A549 (cell line): ENCODE results near the gene TBC1D2B. TPM values are rescaled to one million over a fixed set of nuclear protein-coding genes. Genes with fewer than 3 reads are reported as not detected.
A peak's percentile ranks its signal among the peaks of the same experiment; 100 is the strongest.
"Not testable (repeated sequence)": the region's sequence is repeated elsewhere in the genome, so short reads cannot be mapped to it uniquely, and the experiment has no call there.

ENCODE experiments used
- ATAC-seq, 2 experiments: fragments of 200-7000 bp in 1 of 2; fragments of >200 bp in 1 of 2; cut with Nextera tagmentation in 1 of 2; cut with Tn5 transposase in 1 of 2; 3 replicates each; pipeline versions ENCODE4 v1.8.0 to v1.9.1; 2018 to 2020; ENCODE audit warnings: mild to moderate bottlenecking in 1 of 2, moderate library complexity in 1 of 2
- CTCF ChIA-PET: fragments of 300-600 bp; sonication (Branson Sonifier 250); formaldehyde crosslinking; extraction: SDS; loops from one replicate; lab custom pipeline; 2021; ENCODE audit warnings: antibody characterized with exemption, inconsistent platforms; lab: Yijun Ruan, JAX
- POLR2A ChIA-PET: fragments of 350-600 bp; formaldehyde crosslinking; extraction: SDS; loops from one replicate; lab custom pipeline; 2021; ENCODE audit warnings: antibody characterized with exemption, inconsistent platforms; lab: Yijun Ruan, JAX
- DNase-seq, 2 experiments: peaks; one replicate each; pipeline versions ENCODE4 v3.0.0 to v3.0.0-alpha.2; 2011 to 2016; ENCODE audit warnings: low read depth in 1 of 2, low spot score in 1 of 2
- FAIRE-seq: peaks from 2 replicates; lab custom pipeline; 2011; peaks lifted over from hg19 to GRCh38; lab: Jason Lieb, UNC
- H3K27ac ChIP-seq, 2 experiments: fragments of >200 bp; sonication (Bioruptor Twin); formaldehyde crosslinking; 3 replicates each; pipeline ENCODE4 v1.5.1; 2016 to 2017
- H3K4me1 ChIP-seq: fragments of >200 bp; sonication (Bioruptor Twin); formaldehyde crosslinking; 3 replicates; pipeline ENCODE4 v1.6.1; 2016
- H3K4me2 ChIP-seq: fragments of >200 bp; sonication (Bioruptor Twin); formaldehyde crosslinking; 3 replicates; pipeline ENCODE4 v1.6.1; 2016
- H3K4me3 ChIP-seq: fragments of >200 bp; sonication (Bioruptor Twin); formaldehyde crosslinking; 3 replicates; pipeline ENCODE4 v1.5.1; 2016
- H3K9me3 ChIP-seq: fragments of >200 bp; sonication (Bioruptor Twin); formaldehyde crosslinking; 3 replicates; pipeline ENCODE4 v1.6.1; 2016
- CEBPB ChIP-seq, 2 experiments: fragments of >200 bp in 1 of 2; sonication (Bioruptor Twin) in 1 of 2; formaldehyde crosslinking in 1 of 2; IDR thresholded peaks; 2 replicates each; pipeline ENCODE4 v1.6.1; 2012 to 2016
- EHF ChIP-seq: fragments of 250-450 bp; sonication (Bioruptor Pico); IDR thresholded peaks from 2 replicates; pipeline ENCODE4 v1.5.0; 2020; ENCODE audit warnings: mild to moderate bottlenecking
- EHMT2 ChIP-seq: fragments of 200-600 bp; sonication (generic); IDR thresholded peaks from 2 replicates; pipeline ENCODE4 v1.6.1; 2016; ENCODE audit warnings: antibody characterized with exemption, low read depth, mild to moderate bottlenecking, moderate library complexity
- HEYL ChIP-seq: fragments of 250-450 bp; sonication (Bioruptor Pico); IDR thresholded peaks from 2 replicates; pipeline ENCODE4 v1.8.0; 2021; ENCODE audit warnings: mild to moderate bottlenecking, moderate library complexity
- HOXB5 ChIP-seq: fragments of 250-450 bp; sonication (Bioruptor Pico); IDR thresholded peaks from 2 replicates; pipeline ENCODE4 v1.5.0; 2020; ENCODE audit warnings: mild to moderate bottlenecking, moderate library complexity
- RFX5 ChIP-seq: fragments of 450-650 bp; IDR thresholded peaks from 2 replicates; pipeline ENCODE4 v1.7.1; 2014; ENCODE audit warnings: antibody characterized with exemption, mild to moderate bottlenecking, moderate library complexity
- WGBS: methylation state at CpG from one replicate; pipeline ENCODE4 v1.1.6; 2017; ENCODE audit errors: missing lambda C conversion rate; 5-methylcytosine and 5-hydroxymethylcytosine counted together
- polyA plus RNA-seq, 4 experiments: library from polyadenylated mRNA; depleted of rRNA in 3 of 4; stranded (reverse); fragments of >200 nt; fragmentation: RNase III in 1 of 4; extraction: RNeasy Plus Mini Kit Qiagen cat#74134 plus additional on column Dnase treatment in 1 of 4; gene quantifications; 2 replicates in 3 of 4; 3 replicates in 1 of 4; pipeline ENCODE4 v1.2.3, GENCODE V29; 2011 to 2017
- small RNA-seq, 6 experiments: library from RNA; depleted of rRNA; stranded (forward); fragments of <200 nt; gene quantifications; one replicate each; pipeline ENCODE3, GENCODE V24; 2012
- TF ChIP-seq, protein P1 (sequence below): fragments of >200 bp; sonication (Bioruptor Twin); formaldehyde crosslinking; IDR thresholded peaks from 2 replicates; pipeline ENCODE4 v1.6.1; 2016

Gene TBC1D2B
- polyA plus RNA-seq, 2 of the 4 experiments (the other 2 are of a cell fraction) = 13.6 to 13.9 TPM

DNA sequence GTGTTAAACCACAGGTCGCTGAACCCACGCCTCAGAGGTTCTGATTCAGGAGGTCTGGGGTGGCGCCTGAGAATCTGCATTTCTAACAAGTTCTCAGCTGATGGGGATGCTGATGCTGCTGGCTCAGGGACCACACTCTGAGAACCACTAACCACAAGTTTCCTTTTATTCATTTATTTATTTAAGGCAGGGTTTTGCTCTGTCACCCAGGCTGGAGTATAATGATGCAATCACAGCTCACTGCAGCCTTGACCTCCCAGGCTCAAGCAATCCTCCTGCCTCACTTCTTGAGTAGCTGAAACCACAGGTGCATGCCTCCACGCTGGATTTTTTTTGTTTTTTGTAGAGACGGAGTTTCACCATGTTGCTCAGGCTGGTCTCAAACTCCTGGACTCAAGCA lies 123.6 kb downstream of the TBC1D2B start:
- CTCF ChIA-PET = interaction anchor here (6.1 to 7.1 kb wide), 2 partner anchors 13 to 155 kb away, joined by 51 to 206 read pairs; no protein-coding TSS in a partner anchor
- H3K4me1 ChIP-seq, H3K4me2 ChIP-seq, H3K4me3 ChIP-seq, FAIRE-seq, ATAC-seq, POLR2A ChIA-PET, H3K9me3 ChIP-seq, DNase-seq: not testable (repeated sequence)
- TF ChIP-seq CEBPB (IDR thresholded peaks at IDR 0.05) = peak in 1 of 2 experiments; percentile 38; a peak in 1 of 4 replicates
- 0 out of 6 replicates have a peak overlapping the region, but pooled peaks of 1 of the 2 experiments have one; percentile 42 for H3K27ac ChIP-seq
- WGBS = 47% methylated on average over 5 of the region's 5 CpGs

DNA sequence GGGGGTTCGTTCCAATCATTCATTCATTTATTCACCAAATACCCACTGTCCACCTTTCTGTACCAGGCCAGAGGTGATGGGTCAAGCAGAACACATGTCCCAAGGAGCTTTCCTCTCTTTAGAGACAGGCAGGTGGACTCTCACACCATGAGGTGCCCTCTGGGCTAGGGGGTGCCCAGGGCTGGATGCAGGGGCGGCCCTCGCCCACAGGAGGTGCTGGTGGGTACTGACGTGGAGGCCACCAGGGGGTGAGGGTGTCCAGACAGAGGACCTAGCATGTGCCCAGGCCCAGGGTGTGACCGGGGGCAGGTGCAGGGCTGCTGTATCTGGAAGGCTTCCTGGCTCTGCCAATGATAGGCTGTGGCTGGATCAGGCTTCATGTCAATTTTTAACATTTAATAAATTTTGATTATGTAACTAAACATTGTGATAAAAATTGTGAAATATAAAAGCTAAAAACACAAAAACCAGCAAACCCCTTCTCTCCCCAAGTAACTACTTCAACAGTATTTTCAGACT lies 124.5 kb downstream of the TBC1D2B start:
- FAIRE-seq, H3K9me3 ChIP-seq, H3K4me2 ChIP-seq, CTCF ChIA-PET, H3K4me3 ChIP-seq, POLR2A ChIA-PET, H3K4me1 ChIP-seq, H3K27ac ChIP-seq: not testable (repeated sequence)
- ATAC-seq = peak; percentile 87 to 88
- 41% methylated on average over 5 of the region's 5 CpGs for WGBS
- peak in 1 of 2 experiments; percentile 32 for DNase-seq

DNA sequence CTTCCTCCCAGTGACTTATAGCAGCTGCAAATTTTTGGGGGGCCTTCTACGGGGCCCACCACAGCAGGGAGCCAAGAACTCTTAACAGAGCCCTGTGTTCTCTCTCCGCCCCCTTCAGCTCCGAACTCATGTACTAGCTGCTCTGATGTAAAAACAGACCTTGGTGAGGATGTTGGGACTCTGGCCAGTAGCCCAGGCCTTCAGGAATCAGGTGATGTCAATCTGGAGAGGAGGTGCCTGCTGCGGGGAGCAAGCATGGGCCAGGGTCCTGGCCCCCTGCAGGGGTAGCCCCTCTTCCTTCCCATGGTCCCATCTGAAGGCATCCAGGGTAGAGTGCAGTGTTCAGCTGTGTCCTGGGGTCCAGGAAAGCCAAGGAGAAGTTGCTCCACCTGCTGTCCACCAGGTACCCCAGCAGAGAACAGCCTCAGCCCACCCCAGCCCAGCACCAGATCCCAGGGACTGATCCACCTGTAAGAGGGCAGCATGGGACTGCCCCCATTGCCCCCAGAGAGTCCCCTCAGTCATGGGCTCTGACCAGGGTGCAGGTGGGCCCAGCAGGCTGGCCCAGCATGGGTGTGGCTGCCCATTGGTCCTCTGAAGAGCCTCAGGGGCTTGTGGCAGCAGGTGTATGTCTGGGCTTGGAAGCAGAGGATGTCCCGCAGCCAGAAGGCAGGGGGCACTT lies 126.3 kb downstream of the TBC1D2B start:
- DNase-seq, H3K4me1 ChIP-seq, CTCF ChIA-PET, POLR2A ChIA-PET, H3K27ac ChIP-seq, FAIRE-seq, H3K4me2 ChIP-seq, H3K9me3 ChIP-seq, H3K4me3 ChIP-seq: not testable (repeated sequence)
- ATAC-seq = peak in 1 of 2 experiments; percentile 36; a peak in 3 of 6 replicates
- 69% methylated on average over 4 of the region's 5 CpGs for WGBS

DNA sequence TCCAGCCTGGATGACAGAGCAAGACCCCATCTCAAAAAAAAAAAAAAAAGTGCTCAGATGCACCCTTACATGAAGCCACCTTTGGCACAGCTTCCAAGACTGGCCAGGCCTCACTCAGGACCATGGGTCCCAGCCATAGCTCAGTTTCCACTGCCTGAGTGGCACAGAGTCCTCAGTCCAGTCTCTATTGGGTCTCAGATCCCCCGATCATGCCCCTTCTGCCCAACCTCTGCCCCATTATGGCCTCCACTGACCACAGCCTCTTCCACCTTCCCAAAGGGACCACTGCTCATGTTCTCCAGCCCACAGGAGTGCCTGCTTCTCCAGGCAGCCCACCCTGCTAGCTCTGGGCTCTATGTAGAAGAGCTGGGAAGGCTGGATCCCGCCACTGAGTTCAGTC lies 127.0 kb downstream of the TBC1D2B start:
- ATAC-seq, POLR2A ChIA-PET, H3K4me1 ChIP-seq, CTCF ChIA-PET, FAIRE-seq, DNase-seq, H3K9me3 ChIP-seq, H3K4me3 ChIP-seq, H3K27ac ChIP-seq, H3K4me2 ChIP-seq: not testable (repeated sequence)
- WGBS = 93% methylated on average over 1 of the region's 2 CpGs

DNA sequence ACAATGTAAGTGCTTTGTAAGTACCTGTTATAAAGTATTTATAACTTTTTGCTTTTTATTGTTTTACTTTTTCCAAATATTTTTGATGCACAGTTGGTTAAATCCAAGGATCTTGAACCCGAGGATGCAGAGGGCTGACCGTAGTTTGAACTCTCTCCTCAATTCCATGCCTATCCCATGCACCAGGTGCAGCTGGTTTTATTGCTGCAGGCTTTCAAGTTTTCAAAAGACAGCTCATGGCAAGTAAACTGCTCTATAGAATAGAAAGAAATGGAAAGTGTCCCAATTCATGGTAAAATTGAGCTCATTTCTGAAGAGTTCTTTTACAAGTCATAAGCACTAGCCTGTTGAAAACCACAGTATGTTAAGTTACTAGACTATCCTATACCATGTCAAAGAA lies 131.9 kb downstream of the TBC1D2B start:
- no peak for DNase-seq
- TF ChIP-seq HEYL (no peak), HOXB5 (no peak), RFX5 (no peak), EHF (CRISPR knock-in tag) (no peak), EHMT2 (no peak)
- TF ChIP-seq, protein P1, sequence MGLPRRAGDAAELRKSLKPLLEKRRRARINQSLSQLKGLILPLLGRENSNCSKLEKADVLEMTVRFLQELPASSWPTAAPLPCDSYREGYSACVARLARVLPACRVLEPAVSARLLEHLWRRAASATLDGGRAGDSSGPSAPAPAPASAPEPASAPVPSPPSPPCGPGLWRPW = no peak
- TF ChIP-seq, all 56 proteins: peak for 0
- Histone ChIP-seq H3K27ac (no peak overlapping the region), H3K4me2 (no peak overlapping the region), H3K9me3 (no peaks in the 10 kb centered on the region), H3K4me3 (no peak overlapping the region), H3K4me1 (no peaks in the 10 kb centered on the region)
- WGBS = 54% methylated on average over 2 of the region's 2 CpGs
- ATAC-seq (no peak), FAIRE-seq (no peak)
- ChIA-PET CTCF (interaction anchor here (1.0 kb wide), 1 partner anchor 35 kb away, joined by 3 read pairs; no protein-coding TSS in a partner anchor), POLR2A (no interaction called here)

Small RNA genes within 50 kb of the gene (small RNA-seq; reads per million reads assigned to genes)
- 0 reads per million in 6 experiments for gene RF00092

Other genes with a start within 250 kb of the TBC1D2B start
- gene SH2D7, start 14.8 kb upstream of the TBC1D2B start, polyA plus RNA-seq (2011; rRNA removed) = not detected in 2 replicates
- not detected in 3 replicates for gene SH2D7, start 14.8 kb upstream of the TBC1D2B start, polyA plus RNA-seq (2017; fragmentation: RNase III; extraction: RNeasy Plus Mini Kit Qiagen cat#74134 plus additional on column Dnase treatment)
- gene CIB2, start 53.7 kb upstream of the TBC1D2B start, polyA plus RNA-seq (2011; rRNA removed) = 16.4 and 21.2 TPM in 2 replicates
- gene CIB2, start 53.7 kb upstream of the TBC1D2B start, polyA plus RNA-seq (2017; fragmentation: RNase III; extraction: RNeasy Plus Mini Kit Qiagen cat#74134 plus additional on column Dnase treatment) = 21.6 to 26.7 TPM (median 25.3 TPM) in 3 replicates
- gene IDH3A, start 71.7 kb upstream of the TBC1D2B start, polyA plus RNA-seq (2011; rRNA removed) = 148 and 149 TPM in 2 replicates
- 78.3 to 92.0 TPM (median 85.6 TPM) in 3 replicates for gene IDH3A, start 71.7 kb upstream of the TBC1D2B start, polyA plus RNA-seq (2017; fragmentation: RNase III; extraction: RNeasy Plus Mini Kit Qiagen cat#74134 plus additional on column Dnase treatment)
- 0.16 and 0.21 TPM in 2 replicates for gene ACSBG1, start 156.9 kb upstream of the TBC1D2B start, polyA plus RNA-seq (2011; rRNA removed)
- gene ACSBG1, start 156.9 kb upstream of the TBC1D2B start, polyA plus RNA-seq (2017; fragmentation: RNase III; extraction: RNeasy Plus Mini Kit Qiagen cat#74134 plus additional on column Dnase treatment) = 0.03 to 0.15 TPM (median 0.05 TPM) in 3 replicates
- gene DNAJA4, start 186.9 kb upstream of the TBC1D2B start, polyA plus RNA-seq (2011; rRNA removed) = 0.13 and 0.25 TPM in 2 replicates
- gene DNAJA4, start 186.9 kb upstream of the TBC1D2B start, polyA plus RNA-seq (2017; fragmentation: RNase III; extraction: RNeasy Plus Mini Kit Qiagen cat#74134 plus additional on column Dnase treatment) = 0.05 to 0.07 TPM in 2 of 3 replicates, not detected in the other
- 162 and 177 TPM in 2 replicates for gene SKIC8, start 221.9 kb upstream of the TBC1D2B start, polyA plus RNA-seq (2011; rRNA removed)
- gene SKIC8, start 221.9 kb upstream of the TBC1D2B start, polyA plus RNA-seq (2017; fragmentation: RNase III; extraction: RNeasy Plus Mini Kit Qiagen cat#74134 plus additional on column Dnase treatment) = 143 to 154 TPM (median 144 TPM) in 3 replicates